A673 (cell line): Measurements from ENCODE around the gene YIF1A.

Source experiments
- EZH2 ChIP-seq: fragments of 200-600 bp; sonication (generic); IDR thresholded peaks from 2 replicates; pipeline ENCODE4 v1.6.1; 2017; ENCODE audit warnings: borderline replicate concordance, low read depth, mild to moderate bottlenecking, mixed read lengths, antibody characterized with exemption, low read length; ENCODE audit not compliant: poor library complexity, severe bottlenecking
- TF ChIP-seq, protein P1 (sequence below): fragments of 300-800, 200-600 bp; sonication (generic); conservative IDR thresholded peaks from 2 replicates; pipeline ENCODE4 v1.5.1; 2017; ENCODE audit warnings: low read depth, mild to moderate bottlenecking, antibody characterized with exemption, low read length, moderate library complexity, mixed read lengths

DNA sequence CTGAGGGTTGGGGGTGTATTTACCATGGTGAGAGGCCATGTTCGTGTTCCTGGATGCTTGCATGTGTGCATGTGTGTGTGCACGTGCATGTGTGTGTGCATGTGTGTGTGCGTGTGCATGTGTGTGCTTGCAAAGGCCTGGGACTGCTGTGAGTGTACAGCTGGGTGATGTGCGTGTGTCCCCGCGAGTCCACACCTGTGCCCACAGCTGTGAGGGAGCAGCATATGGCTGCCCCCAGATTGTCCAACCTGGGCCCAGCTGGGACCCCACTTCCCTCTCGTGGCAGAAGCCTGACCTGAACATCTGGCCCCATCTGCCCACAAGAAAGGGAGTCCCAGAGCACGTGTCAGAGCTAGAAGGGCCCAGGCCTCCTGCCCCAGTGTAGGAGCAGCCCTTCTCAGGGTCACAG lies 36.3 kb upstream of the YIF1A start:
- TF ChIP-seq, protein P1, sequence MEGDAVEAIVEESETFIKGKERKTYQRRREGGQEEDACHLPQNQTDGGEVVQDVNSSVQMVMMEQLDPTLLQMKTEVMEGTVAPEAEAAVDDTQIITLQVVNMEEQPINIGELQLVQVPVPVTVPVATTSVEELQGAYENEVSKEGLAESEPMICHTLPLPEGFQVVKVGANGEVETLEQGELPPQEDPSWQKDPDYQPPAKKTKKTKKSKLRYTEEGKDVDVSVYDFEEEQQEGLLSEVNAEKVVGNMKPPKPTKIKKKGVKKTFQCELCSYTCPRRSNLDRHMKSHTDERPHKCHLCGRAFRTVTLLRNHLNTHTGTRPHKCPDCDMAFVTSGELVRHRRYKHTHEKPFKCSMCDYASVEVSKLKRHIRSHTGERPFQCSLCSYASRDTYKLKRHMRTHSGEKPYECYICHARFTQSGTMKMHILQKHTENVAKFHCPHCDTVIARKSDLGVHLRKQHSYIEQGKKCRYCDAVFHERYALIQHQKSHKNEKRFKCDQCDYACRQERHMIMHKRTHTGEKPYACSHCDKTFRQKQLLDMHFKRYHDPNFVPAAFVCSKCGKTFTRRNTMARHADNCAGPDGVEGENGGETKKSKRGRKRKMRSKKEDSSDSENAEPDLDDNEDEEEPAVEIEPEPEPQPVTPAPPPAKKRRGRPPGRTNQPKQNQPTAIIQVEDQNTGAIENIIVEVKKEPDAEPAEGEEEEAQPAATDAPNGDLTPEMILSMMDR = no peak
- TF ChIP-seq EZH2 = no peak
